ENCODE data around the gene TBC1D8B. TPM values are rescaled to one million over a fixed set of nuclear protein-coding genes. Genes with fewer than 3 reads are reported as not detected.

Gene TBC1D8B
- 9.0 and 10.4 TPM in 2 replicates for total RNA-seq

GRCh38 chrX:106802388-106803275 lies at the start of gene TBC1D8B:
TBC1D8B (plus strand) TSS chrX:106802673; CDS start chrX:106802854, 181 bp downstream.

DNA sequence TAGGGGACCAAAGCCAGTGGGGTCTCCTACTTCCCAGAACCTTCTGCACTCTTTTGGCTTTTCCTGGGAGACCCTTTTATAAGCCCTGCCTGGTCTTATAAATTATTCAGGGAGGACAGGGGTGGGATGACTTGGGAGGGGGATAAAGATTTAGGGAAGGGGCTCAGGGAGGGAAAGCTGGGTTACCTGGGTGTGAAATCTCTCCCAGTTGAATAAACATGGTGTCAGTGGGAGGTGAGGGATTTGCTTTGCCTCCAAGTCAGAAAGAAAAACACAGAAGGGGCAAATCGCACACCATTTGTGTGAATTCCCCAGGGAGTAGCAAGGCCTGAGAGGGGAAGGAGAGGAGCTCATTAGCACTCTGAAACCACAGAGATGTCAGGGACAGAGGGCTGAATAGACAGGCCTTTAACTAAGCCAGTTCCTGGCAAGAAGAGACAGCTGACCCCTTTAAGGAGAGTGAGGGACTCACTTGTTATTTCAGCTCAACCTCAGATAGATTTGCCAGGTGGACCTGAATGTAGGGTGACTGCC lies 100.9 kb downstream of the TBC1D8B start, which contains the start of gene RIPPLY1:
TSS of gene RIPPLY1 (minus strand) at position 51 of the 534 bp plus-strand sequence. CDS start 54 bp downstream, outside the sequence.

GRCh38 chrX:106919932-106920452 lies 117.5 kb downstream of the TBC1D8B start, which contains the start of gene CLDN2:
CLDN2 (plus strand) TSS chrX:106920402; CDS start chrX:106928229, 7,827 bp downstream.

Other genes starting within 250 kb of the TBC1D8B start
- 0.27 and 0.50 TPM in 2 replicates for gene RADX, start 190.7 kb upstream of the TBC1D8B start, total RNA-seq
- not detected in 2 replicates for gene RNF128, start 76.0 kb upstream of the TBC1D8B start, total RNA-seq
- not detected in 2 replicates for gene RIPPLY1, start 100.7 kb downstream of the TBC1D8B start, total RNA-seq
- not detected in 2 replicates for gene CLDN2, start 117.7 kb downstream of the TBC1D8B start, total RNA-seq
- 21.9 and 22.5 TPM in 2 replicates for gene MORC4, start 197.5 kb downstream of the TBC1D8B start, total RNA-seq